HG03135 (cell line): Measurements from ENCODE around the gene CEP120.
"Not testable (repeated sequence)": the region's sequence is repeated elsewhere in the genome, so short reads cannot be mapped to it uniquely, and the experiment has no call there.

Experiments used
- ATAC-seq: cut with Tn5 transposase; IDR thresholded peaks from one replicate; pipeline ENCODE4 v1.9.1; 2021; ENCODE audit warnings: mild to moderate bottlenecking, moderate library complexity; ENCODE audit not compliant: unreplicated experiment

Gene CEP120

GRCh38 chr5:123391009-123391408, 32.2 kb downstream of the CEP120 start:
- no peak for ATAC-seq

GRCh38 chr5:123389794-123390193, 33.4 kb downstream of the CEP120 start:
- no peak for ATAC-seq

- no peak for ATAC-seq
These were observed 35.9 kb downstream of the CEP120 start for GRCh38 chr5:123387313-123387712.

GRCh38 chr5:123382252-123382651, 41.0 kb downstream of the CEP120 start:
- no peak for ATAC-seq

- ATAC-seq: no peak
These were observed 51.5 kb downstream of the CEP120 start for GRCh38 chr5:123371575-123372179.

- ATAC-seq: no peak
These were observed 53.7 kb downstream of the CEP120 start for GRCh38 chr5:123369371-123369968.

- no peak for ATAC-seq
These were observed 55.5 kb downstream of the CEP120 start for GRCh38 chr5:123367739-123368138.

GRCh38 chr5:123365156-123365555, 58.0 kb downstream of the CEP120 start:
- no peak for ATAC-seq

- no peak for ATAC-seq
These were observed 58.6 kb downstream of the CEP120 start for GRCh38 chr5:123364441-123365155.

- no peak for ATAC-seq
These were observed 62.3 kb downstream of the CEP120 start for GRCh38 chr5:123360910-123361309.

GRCh38 chr5:123360201-123360571, 63.0 kb downstream of the CEP120 start:
- no peak for ATAC-seq

- no peak for ATAC-seq
These were observed 63.6 kb downstream of the CEP120 start for GRCh38 chr5:123359454-123360200.

- ATAC-seq: no peak
These were observed 64.5 kb downstream of the CEP120 start for GRCh38 chr5:123358751-123359150.

- no peak for ATAC-seq
These were observed 64.9 kb downstream of the CEP120 start for GRCh38 chr5:123358304-123358703.

- no peak for ATAC-seq
These were observed 71.4 kb downstream of the CEP120 start for GRCh38 chr5:123351820-123352219.

GRCh38 chr5:123351240-123351639, 72.0 kb downstream of the CEP120 start:
- ATAC-seq: no peak

GRCh38 chr5:123350742-123351141, 72.5 kb downstream of the CEP120 start:
- no peak for ATAC-seq

- no peak for ATAC-seq
These were observed 78.3 kb downstream of the CEP120 start for GRCh38 chr5:123344816-123345426.

- ATAC-seq: no peak
These were observed 82.3 kb downstream of the CEP120 start for GRCh38 chr5:123340928-123341327.

- not testable (repeated sequence) for ATAC-seq
These were observed 114.8 kb downstream of the CEP120 start for GRCh38 chr5:123308377-123308776.

- no peak for ATAC-seq
These were observed 117.5 kb downstream of the CEP120 start for GRCh38 chr5:123305751-123306150.
